Measurements from ENCODE around the gene HIBADH. TPM values are rescaled to one million over a fixed set of nuclear protein-coding genes. Genes with fewer than 3 reads are reported as not detected.
A peak's percentile ranks its signal among the peaks of the same experiment; 100 is the strongest.

HIBADH gene
- total RNA-seq, 4 donors from 2014 or later = 31.3 to 39.6 (median 33.7) TPM

GRCh38 chr7:27523321-27523720 lies 139.4 kb downstream of the HIBADH start:
- Histone ChIP-seq H3K4me3 (no peak overlapping the region), H3K27ac (no peak overlapping the region), H3K4me1 (no peaks in the 10 kb centered on the region), H3K27me3 (no peaks in the 10 kb centered on the region), H3K9me3 (no peaks in the 10 kb centered on the region), H3K36me3 (peaks cover 0 to 9% (median 0%) of the 10 kb centered on the region in 3 donors)
- DNase-seq = no peak
- TF ChIP-seq POLR2A (IDR thresholded peaks at IDR 0.05) = no peak
- TF ChIP-seq CTCF (IDR thresholded peaks at IDR 0.05) = no peak

DNA sequence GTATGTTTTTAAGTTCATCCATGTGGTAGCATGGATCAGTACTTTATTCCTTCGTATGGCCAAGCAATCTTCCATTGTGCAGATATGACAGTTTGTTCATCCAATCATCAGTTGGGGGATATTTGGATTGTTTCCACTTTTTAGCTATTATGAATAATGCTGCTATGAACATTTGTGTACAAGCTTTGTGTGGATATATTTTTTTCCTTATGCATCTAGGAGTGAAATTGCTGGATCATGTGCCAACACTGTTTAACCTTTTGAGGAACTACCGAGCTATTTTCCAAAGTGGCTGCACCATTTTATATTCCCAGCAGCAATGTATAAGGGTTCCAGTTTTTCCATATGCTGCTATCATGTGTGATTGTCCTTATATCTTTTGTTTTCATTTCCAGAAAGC lies 140.1 kb downstream of the HIBADH start:
- H3K27me3 ChIP-seq = no peaks in the 10 kb centered on the region
- DNase-seq = no peak
- no peaks in the 10 kb centered on the region for H3K9me3 ChIP-seq
- no peak for TF ChIP-seq POLR2A (IDR thresholded peaks at IDR 0.05)
- TF ChIP-seq CTCF (IDR thresholded peaks at IDR 0.05) = no peak
- no peak overlapping the region for H3K4me3 ChIP-seq
- H3K4me1 ChIP-seq = no peaks in the 10 kb centered on the region
- H3K36me3 ChIP-seq = peaks cover 0 to 9% (median 0%) of the 10 kb centered on the region in 3 donors
- no peak overlapping the region for H3K27ac ChIP-seq

- TF ChIP-seq CTCF (IDR thresholded peaks at IDR 0.05) (no peak), POLR2A (IDR thresholded peaks at IDR 0.05) (no peak)
- Histone ChIP-seq H3K36me3 (peaks cover 0 to 7% (median 0%) of the 10 kb centered on the region in 3 donors), H3K27ac (no peak overlapping the region), H3K4me1 (no peaks in the 10 kb centered on the region), H3K4me3 (no peak overlapping the region), H3K9me3 (no peaks in the 10 kb centered on the region), H3K27me3 (no peaks in the 10 kb centered on the region)
- peak in 1 of 3 donors; percentile 58 for DNase-seq
Measured at GRCh38 chr7:27520815-27521790, 141.6 kb downstream of the HIBADH start.

DNA sequence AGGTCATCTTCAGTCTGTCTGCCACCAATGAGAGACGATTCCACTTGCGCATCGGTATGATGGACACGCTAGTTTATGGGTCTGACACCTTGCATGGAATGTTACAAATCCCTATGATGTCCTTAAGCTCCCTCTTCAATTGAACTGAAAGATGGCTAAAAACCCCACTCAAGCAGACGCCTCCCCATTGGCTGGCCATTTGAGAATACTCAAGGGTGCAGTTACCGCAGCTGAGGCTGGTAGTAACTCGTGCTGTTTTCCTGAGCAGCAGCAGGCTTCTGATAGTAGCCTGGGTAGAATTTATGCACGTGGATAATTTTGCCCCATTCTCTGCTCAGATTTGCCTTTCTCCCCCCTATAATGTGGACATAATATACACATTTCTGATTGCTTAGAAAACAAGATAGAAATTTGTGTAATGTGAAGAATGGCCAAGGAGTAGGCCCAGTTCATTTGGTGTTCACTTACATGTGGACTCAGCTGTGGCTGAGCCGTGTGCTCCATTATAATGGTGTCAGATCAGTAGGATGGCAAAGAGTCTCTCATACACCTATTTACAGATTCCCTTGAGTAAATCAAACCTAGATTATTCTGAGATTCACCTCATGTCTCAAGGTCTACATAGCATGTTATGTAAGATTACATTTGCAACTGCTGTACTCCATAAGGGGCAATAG lies 142.8 kb downstream of the HIBADH start:
- no peak for DNase-seq
- TF ChIP-seq POLR2A (IDR thresholded peaks at IDR 0.05) (no peak), CTCF (IDR thresholded peaks at IDR 0.05) (no peak)
- H3K9me3 ChIP-seq = no peaks in the 10 kb centered on the region
- no peak overlapping the region for H3K4me3 ChIP-seq
- no peaks in the 10 kb centered on the region for H3K27me3 ChIP-seq
- no peaks in the 10 kb centered on the region for H3K36me3 ChIP-seq
- H3K4me1 ChIP-seq = no peaks in the 10 kb centered on the region
- H3K27ac ChIP-seq = no peak overlapping the region

GRCh38 chr7:27518561-27519350 lies 143.9 kb downstream of the HIBADH start:
- H3K9me3 ChIP-seq = no peaks in the 10 kb centered on the region
- no peaks in the 10 kb centered on the region for H3K36me3 ChIP-seq
- no peak overlapping the region for H3K4me3 ChIP-seq
- no peak for TF ChIP-seq CTCF (IDR thresholded peaks at IDR 0.05)
- no peak for TF ChIP-seq POLR2A (IDR thresholded peaks at IDR 0.05)
- DNase-seq = no peak
- H3K27ac ChIP-seq = no peak overlapping the region
- H3K4me1 ChIP-seq = no peaks in the 10 kb centered on the region
- no peaks in the 10 kb centered on the region for H3K27me3 ChIP-seq
